ENCODE data around the gene YEATS4. TPM values are rescaled to one million over a fixed set of nuclear protein-coding genes. Genes with fewer than 3 reads are reported as not detected.

The YEATS4 gene
- total and polyA plus RNA-seq, 9 of the 15 experiments (the other 6 are each of a cell fraction or from before 2014, with no cell fraction given) = 25.9 to 92.2 (median 49.2) TPM

- peak; percentile 54 for TF ChIP-seq REST (IDR thresholded peaks at IDR 0.05; ENCODE audit: borderline replicate concordance)
- TF ChIP-seq REST (CRISPR knock-in tag; IDR thresholded peaks at IDR 0.05; ENCODE audit: low read depth) = no peak
- no peak for TF ChIP-seq ZZZ3 (IDR thresholded peaks at IDR 0.05)
- no peak for TF ChIP-seq TRIM24 (IDR thresholded peaks at IDR 0.05)
- no peak for TF ChIP-seq ZNF282 (CRISPR knock-in tag; IDR thresholded peaks at IDR 0.05)
- TF ChIP-seq, protein P1, sequence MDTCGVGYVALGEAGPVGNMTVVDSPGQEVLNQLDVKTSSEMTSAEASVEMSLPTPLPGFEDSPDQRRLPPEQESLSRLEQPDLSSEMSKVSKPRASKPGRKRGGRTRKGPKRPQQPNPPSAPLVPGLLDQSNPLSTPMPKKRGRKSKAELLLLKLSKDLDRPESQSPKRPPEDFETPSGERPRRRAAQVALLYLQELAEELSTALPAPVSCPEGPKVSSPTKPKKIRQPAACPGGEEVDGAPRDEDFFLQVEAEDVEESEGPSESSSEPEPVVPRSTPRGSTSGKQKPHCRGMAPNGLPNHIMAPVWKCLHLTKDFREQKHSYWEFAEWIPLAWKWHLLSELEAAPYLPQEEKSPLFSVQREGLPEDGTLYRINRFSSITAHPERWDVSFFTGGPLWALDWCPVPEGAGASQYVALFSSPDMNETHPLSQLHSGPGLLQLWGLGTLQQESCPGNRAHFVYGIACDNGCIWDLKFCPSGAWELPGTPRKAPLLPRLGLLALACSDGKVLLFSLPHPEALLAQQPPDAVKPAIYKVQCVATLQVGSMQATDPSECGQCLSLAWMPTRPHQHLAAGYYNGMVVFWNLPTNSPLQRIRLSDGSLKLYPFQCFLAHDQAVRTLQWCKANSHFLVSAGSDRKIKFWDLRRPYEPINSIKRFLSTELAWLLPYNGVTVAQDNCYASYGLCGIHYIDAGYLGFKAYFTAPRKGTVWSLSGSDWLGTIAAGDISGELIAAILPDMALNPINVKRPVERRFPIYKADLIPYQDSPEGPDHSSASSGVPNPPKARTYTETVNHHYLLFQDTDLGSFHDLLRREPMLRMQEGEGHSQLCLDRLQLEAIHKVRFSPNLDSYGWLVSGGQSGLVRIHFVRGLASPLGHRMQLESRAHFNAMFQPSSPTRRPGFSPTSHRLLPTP (IDR thresholded peaks at IDR 0.05; ENCODE audit: borderline replicate concordance, extremely low read depth, insufficient read length) = no peak
- TF ChIP-seq MIER1 (IDR thresholded peaks at IDR 0.05; ENCODE audit: low read depth) = no peak
- TF ChIP-seq ZFP36 (IDR thresholded peaks at IDR 0.05; ENCODE audit: low read depth, low read length, partially characterized antibody) = no peak
- TF ChIP-seq TEAD4 (IDR thresholded peaks at IDR 0.05; ENCODE audit: low read length) = peak; percentile 80
- TF ChIP-seq TEAD4 (CRISPR knock-in tag; IDR thresholded peaks at IDR 0.05; ENCODE audit: borderline replicate concordance) = no peak; the same call in 1 of the 2 replicates
- no peak for TF ChIP-seq NCOA1 (IDR thresholded peaks at IDR 0.05; ENCODE audit: low read depth)
- TF ChIP-seq PATZ1 (CRISPR knock-in tag; IDR thresholded peaks at IDR 0.05; ENCODE audit: borderline replicate concordance) = no peak
- no peak for TF ChIP-seq ZNF695 (CRISPR knock-in tag; IDR thresholded peaks at IDR 0.05)
- no peak for TF ChIP-seq ZNF3 (CRISPR knock-in tag; IDR thresholded peaks at IDR 0.05)
- TF ChIP-seq JUNB (CRISPR knock-in tag; conservative IDR thresholded peaks at IDR 0.05) = no peak
- TF ChIP-seq TEAD2 (tag; IDR thresholded peaks at IDR 0.05) = peak; percentile 97
These were observed 56.1 kb downstream of the YEATS4 start (continued) for GRCh38 chr12:69415471-69416275.
